Measurements from ENCODE around the gene DDX51.

DNA sequence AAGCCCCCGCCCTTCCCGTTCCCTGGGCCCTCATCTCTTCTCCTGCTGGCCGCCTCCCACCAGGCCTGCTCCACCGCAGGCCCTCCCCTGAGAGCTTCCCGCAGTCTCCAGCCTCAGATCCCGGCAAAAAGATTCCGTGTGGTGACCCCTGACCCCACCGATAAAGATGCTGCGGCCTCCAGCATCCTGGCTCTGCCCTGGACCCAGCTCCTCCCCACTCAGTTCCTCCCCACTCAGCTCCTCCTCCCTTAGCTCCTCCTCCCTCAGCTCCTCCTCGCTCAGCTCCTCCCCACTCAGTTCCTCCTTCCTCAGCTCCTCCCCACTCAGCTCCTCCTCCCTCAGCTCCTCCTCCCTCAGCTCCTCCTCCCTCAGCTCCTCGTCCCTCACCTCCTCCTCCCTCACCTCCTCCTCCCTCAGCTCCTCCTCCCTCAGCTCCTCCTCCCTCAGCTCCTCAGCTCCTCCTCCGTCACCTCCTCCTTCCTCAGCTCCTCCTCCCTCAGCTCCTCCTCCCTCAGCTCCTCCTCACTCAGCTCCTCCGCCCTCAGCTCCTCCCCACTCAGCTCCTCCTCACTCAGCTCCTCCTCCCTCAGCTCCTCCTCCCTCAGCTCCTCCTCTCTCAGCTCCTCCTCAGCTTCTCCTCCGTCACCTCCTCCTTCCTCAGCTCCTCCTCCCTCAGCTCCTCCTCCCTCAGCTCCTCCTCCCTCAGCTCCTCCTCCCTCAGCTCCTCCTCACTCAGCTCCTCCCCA lies 17.1 kb upstream of the DDX51 start:
- TF ChIP-seq, protein P1, sequence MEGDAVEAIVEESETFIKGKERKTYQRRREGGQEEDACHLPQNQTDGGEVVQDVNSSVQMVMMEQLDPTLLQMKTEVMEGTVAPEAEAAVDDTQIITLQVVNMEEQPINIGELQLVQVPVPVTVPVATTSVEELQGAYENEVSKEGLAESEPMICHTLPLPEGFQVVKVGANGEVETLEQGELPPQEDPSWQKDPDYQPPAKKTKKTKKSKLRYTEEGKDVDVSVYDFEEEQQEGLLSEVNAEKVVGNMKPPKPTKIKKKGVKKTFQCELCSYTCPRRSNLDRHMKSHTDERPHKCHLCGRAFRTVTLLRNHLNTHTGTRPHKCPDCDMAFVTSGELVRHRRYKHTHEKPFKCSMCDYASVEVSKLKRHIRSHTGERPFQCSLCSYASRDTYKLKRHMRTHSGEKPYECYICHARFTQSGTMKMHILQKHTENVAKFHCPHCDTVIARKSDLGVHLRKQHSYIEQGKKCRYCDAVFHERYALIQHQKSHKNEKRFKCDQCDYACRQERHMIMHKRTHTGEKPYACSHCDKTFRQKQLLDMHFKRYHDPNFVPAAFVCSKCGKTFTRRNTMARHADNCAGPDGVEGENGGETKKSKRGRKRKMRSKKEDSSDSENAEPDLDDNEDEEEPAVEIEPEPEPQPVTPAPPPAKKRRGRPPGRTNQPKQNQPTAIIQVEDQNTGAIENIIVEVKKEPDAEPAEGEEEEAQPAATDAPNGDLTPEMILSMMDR (IDR thresholded peaks at IDR 0.05), result no peak
- TF ChIP-seq EZH2 (IDR thresholded peaks at IDR 0.05; ENCODE audit: borderline replicate concordance, insufficient read depth, low read depth, low read length, poor library complexity, severe bottlenecking), result no peak

Data from B cell (primary cell).